Activated CD4-positive, alpha-beta T cell treated with anti-CD3 and anti-CD28 coated beads, Interleukin-2, amount 50 U/mL, for 1 hour (primary cell): Measurements from ENCODE around the gene GABPB2.
A peak's percentile ranks its signal among the peaks of the same experiment; 100 is the strongest.

Experiments
- DNase-seq: peaks from one replicate; pipeline ENCODE4 v3.0.0-alpha.2; 2020

GABPB2 gene

GRCh38 chr1:151133018-151133806 lies 62.7 kb downstream of the GABPB2 start:
- DNase-seq, result no peak

DNA sequence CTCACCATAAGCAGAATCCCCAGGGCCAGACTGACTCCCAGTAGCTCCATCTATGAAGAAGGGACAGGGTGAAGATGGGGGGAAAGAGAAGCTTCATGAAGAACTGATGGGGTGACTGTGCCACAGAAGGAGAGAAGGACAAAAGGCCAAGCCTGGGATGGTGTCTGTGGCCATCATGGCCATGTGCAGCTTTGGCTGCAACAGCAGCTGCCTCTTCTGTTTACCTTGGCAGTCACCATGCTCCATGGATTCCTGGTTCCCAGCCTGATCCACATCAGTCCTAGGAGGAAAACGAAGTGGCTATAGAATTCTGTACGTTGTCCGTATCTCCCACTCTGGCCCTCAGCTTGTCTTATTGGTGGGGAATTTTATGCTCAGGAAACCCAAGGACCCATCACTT lies 63.8 kb downstream of the GABPB2 start:
- no peak for DNase-seq

DNA sequence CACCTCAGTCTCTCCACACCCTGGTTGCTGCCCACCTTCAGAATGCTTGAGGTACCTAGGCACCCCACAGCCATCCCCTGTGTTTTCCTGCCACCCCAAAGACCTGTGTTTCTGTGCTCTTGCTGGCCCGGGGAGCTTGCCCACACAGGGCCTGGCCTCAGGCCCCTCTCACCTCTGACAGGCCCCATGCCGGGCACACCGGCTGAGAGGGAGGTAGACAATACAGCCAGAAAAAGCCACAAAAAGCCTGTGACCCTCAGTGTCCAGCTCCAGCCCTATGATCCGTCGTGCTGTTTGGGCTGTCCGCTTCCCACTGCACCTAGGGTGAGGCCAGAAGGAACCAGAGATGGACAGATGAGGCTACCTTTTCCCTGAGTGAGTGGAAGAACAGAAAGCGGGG lies 64.4 kb downstream of the GABPB2 start:
- no peak for DNase-seq

GRCh38 chr1:151135433-151136385 lies 65.1 kb downstream of the GABPB2 start:
- DNase-seq, result no peak

DNA sequence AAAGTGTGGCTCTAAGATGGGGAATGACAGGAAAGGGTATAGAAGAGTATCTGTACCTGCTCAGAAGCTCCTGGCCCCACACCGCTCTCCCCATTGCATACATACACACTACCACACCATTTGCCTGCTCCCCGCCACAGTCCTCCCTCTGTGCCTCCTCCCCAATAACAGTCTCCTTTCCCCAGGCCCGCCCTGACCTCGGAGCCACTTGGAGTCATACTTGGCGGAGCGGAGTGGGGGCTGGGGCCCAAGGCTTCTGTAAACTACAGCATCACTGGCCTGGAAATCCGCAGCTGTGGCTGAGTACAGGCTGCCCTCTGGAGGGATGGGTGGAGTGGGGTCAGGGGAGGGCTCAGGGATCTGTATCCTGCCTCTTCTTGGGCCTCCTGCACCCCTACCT lies 67.2 kb downstream of the GABPB2 start:
- no peak for DNase-seq

- no peak for DNase-seq
These were observed 72.0 kb downstream of the GABPB2 start for GRCh38 chr1:151142411-151143056.

GRCh38 chr1:151143057-151143435 lies 72.5 kb downstream of the GABPB2 start:
- DNase-seq, result no peak

DNA sequence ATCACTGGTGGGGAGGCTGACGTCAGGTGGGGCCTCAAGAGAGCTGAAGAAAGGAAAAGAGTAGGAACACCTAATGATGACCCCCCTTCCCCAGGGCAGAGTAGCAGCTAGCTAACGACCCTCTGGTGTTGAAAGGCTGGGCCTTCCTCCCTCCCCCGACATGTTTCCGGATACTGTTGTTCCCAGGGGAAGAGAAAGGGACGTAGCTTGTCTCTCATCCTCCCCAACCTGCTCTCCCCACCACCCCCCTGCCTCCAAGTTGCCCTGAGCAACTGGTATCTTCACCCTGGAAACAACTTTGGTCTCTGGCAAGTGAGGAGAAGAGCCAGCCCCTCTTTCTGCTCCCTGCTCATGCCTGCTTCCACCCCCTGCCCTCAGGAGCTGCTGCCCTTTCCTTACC lies 73.4 kb downstream of the GABPB2 start:
- no peak for DNase-seq

GRCh38 chr1:151144474-151145303 lies 74.1 kb downstream of the GABPB2 start:
- no peak for DNase-seq

DNA sequence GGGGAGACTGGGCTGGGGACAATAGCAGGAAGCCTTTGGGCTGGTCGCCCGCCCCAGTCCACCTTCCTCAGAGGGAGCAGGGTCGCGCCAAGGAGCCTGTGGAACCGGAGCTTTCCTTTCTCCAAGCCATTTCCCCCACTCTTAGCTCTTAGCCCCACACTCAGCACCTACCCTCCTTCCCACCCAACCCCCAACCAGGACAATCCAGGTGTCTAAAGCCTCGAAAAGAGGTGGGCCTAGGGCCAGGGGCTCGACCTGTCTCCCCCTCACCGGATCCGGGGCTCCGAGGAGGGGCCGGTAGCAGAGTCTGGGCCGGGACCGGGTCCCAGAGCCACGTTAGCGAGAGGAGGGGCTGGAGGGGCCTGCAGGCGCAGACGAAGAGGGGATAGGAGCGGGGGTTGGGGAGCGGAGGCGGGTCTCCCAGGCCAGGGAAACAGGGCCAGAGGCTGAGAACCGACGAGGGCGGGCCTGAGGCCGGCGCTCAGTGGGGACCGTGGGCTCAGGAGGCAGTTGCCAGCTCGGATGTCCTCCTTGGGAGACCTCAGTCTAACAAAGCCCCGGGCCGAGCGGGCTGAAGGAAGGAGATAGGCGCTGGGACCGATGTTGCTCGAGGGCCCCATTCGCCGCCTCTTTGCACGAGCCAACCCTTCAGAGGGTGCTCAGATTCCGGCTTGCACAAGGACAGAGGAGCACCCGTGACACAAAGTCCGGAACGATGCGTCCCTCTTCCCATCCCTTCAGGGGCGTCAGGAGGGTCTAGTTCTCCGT lies 74.9 kb downstream of the GABPB2 start:
- DNase-seq, result no peak

GRCh38 chr1:151146072-151146411 lies 75.5 kb downstream of the GABPB2 start:
- no peak for DNase-seq

DNA sequence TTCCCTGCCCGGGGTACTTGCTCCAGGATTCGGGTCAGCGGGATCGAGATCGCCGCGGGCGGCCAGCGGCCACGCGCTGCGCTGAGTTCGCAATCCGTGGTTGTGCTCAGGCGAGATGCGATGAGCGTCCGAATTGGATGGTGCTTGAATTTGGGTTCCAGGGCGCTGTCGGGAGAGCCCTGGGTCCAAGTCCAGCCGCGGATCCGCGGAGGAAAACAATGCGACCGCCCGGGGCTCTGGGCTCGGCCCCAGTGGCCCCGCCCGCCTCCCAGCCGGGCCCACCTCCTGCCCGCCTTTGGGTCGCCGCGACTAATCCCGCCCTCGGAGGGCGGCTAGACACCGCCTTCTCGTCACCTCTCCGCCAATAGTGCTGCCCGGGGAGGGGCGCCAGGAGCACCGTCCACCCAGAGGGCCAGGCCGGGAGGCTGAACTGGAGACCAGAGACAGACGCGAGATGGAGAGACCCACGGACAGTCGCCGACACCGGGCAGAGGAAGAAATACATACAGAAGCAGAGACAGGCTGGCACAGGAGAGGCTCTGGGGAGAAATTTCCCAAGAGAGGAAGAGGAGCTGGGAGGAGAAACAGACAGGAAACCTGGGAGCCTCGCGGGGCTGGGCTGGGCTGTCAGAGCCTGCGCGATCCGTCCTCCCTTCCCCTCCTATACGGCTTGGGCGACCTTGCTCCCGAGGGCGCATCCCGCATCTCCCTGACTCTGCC lies 76.0 kb downstream of the GABPB2 start, which contains the start of gene SEMA6C:
Gene SEMA6C, minus strand, starts transcription at position 220 of the 720 bp plus-strand sequence. CDS start 4,010 bp downstream, outside the sequence.
- peak; percentile 82 for DNase-seq

- no peak for DNase-seq
These were observed 76.6 kb downstream of the GABPB2 start for GRCh38 chr1:151147132-151147503.

DNA sequence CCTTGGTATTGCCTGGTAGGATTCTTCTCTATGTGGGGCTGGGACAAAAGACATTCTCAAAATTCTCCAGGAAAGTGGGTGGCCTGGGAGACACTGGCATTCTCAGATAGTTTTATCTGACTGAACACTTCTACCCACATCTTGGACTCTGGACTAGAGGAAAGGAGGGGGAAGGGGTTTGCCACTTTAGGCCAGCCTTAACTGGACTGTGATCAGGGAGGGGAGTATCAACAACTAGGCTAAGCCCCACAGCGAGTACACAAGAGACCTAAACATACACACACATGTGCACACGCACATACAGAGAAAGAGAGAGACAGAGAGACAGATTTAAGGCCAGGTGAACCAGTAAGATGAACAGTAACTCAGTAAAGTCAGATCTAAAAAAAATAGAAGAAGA lies 77.1 kb downstream of the GABPB2 start:
- no peak for DNase-seq

DNA sequence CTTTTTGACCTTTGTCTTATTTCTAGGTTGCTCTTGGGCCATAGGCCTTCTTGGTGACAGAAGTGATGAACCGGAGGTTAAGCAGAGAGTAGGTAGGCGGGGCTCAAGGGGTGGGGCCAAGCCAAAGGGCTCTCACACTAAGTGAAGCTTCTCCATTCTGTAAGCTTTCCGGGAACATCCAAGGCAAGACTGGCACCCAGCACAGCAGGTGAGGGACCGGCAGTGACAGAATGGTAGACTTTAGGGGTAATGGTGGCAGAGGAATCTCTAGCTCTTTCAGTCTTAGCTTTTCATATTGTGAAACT lies 85.9 kb downstream of the GABPB2 start, which contains the start of gene TNFAIP8L2:
Gene TNFAIP8L2, plus strand, starts transcription at position 135 of the 305 bp plus-strand sequence. CDS start 2,049 bp downstream, outside the sequence.
- peak; percentile 70 for DNase-seq

DNA sequence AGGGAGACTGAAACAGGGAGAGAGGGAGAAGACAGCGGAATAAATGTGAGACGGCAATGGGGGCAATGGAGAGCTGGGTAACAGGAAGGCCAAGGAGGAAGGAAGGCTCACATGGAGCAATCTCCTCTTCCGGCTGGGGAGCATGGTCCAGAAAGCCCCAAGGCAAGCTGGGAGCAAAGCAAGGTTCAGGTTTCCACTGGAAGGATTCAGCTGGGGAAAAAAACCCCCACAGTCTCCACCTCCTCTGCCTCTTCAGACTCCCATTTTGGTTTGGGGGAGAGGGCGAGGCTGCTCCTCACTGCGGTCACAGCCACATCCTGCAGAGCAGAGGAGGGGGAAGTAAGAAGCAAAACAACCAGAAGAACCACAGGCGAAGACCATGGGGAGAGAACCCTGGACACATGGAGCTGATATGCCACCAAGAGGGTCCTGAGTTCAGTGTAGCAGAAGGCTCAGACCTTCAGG lies 86.5 kb downstream of the GABPB2 start:
- DNase-seq, result peak; percentile 43

DNA sequence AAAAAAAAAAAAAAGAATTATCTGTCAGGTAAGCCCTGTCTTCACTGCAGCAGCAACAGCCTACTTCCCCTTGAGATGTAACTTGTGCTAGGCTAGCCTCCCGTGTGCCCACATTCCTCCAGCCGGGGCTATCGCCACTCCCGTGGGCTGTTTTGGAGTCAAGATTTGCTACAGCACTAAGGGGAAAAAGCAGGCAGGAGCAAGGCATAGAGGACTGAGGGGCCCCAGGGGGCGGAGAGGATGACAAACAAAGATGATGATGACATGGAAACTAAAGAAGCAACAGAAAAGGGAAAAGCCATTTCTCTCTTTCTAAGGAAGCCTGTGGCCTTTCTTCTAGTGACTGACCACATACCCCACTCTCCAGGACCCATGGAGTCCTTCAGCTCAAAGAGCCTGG lies 87.8 kb downstream of the GABPB2 start:
- peak; percentile 26 for DNase-seq

GRCh38 chr1:151158751-151159251 lies 88.2 kb downstream of the GABPB2 start:
- DNase-seq, result no peak

- no peak for DNase-seq
These were observed 88.8 kb downstream of the GABPB2 start for GRCh38 chr1:151159373-151159772.

GRCh38 chr1:151164732-151165280 lies 94.2 kb downstream of the GABPB2 start:
- no peak for DNase-seq
